ENCODE data around the gene KLF1.

The KLF1 gene

DNA sequence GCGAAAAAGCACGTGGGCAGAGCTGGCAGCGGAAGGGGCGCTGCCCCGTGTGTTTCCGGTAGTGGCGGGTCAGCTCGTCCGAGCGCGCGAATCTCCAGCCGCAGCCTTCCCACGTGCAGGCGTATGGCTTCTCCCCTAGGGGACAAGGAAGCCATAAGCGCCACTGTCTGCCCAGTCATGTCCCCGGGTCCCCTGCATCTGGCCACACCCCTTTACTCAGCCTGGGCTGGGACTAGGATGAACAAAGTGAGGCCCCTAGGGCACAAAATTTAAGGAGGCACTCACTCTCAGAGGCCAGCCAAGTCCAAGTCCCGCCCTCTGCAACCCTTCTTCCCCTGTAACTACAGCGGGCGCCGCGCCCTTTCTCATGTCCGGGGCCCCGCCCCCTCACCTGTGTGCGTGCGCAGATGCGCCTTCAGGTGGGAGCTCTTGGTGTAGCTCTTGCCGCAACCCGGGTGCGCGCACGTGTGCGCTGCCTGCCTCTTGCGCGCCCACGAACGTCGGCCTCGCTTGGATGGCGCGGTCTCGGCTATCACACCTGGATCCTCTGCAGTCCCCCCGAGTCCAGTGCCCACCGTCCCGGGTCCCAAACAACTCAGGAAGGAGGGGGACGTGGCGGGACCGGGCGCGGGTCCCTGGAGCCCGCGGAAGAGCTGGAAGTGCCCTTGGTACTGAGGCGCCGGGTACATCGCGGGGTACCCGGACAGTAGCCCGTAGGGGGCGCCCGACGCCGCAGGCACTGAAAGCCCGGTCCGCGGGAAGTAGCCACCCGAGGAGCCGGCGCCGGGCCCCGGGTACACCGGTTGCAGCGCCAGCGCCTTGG is 1.9 kb downstream of the KLF1 start:
- peaks cover 15% of the 10 kb centered on the region for H3K27me3 Mint-ChIP-seq
- peaks cover 7% of the 10 kb centered on the region for H3K9me3 Mint-ChIP-seq
- intact Hi-C loops (cut with micrococcal nuclease): loop anchor here (2.0 kb wide), 1 partner anchor 80 kb away; no protein-coding TSS in a partner anchor
- peak overlapping the region; percentile 86 for H3K4me3 Mint-ChIP-seq
- peaks cover 61% of the 10 kb centered on the region for H3K4me1 Mint-ChIP-seq (ENCODE audit: low read depth)
- H3K36me3 Mint-ChIP-seq (ENCODE audit: low read depth): peaks cover 6% of the 10 kb centered on the region
- peak overlapping the region; percentile 97 for H3K27ac Mint-ChIP-seq

GRCh38 chr19:12884627-12884925 is 2.4 kb downstream of the KLF1 start:
- H3K4me3 Mint-ChIP-seq: peak overlapping the region; percentile 86
- peaks cover 66% of the 10 kb centered on the region for H3K4me1 Mint-ChIP-seq (ENCODE audit: low read depth)
- H3K9me3 Mint-ChIP-seq: peaks cover 7% of the 10 kb centered on the region
- H3K27ac Mint-ChIP-seq: peak overlapping the region; percentile 97
- H3K27me3 Mint-ChIP-seq: peaks cover 15% of the 10 kb centered on the region
- intact Hi-C loops (cut with micrococcal nuclease): loop anchor here (2.0 kb wide), 1 partner anchor 80 kb away; no protein-coding TSS in a partner anchor
- H3K36me3 Mint-ChIP-seq (ENCODE audit: low read depth): peaks cover 6% of the 10 kb centered on the region

DNA sequence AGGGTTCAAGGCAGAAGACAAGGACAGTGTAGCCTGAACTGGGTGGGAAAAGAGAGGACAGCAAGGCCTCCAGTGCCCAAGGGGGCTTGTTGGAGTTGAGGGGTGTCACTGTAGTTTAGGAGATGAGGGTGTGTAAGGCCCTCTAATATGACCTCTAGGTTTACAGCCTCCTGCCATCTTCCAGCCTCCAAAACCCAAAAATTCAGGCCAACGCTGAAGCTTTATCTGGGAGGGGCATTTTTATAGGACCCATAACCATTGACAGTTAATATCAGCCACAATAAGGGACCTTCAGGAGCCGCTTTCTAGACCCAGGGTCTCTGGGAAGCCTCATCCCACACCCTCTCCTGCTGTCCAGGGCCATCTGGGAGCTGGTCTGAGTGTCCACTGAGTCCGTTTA is 2.8 kb downstream of the KLF1 start:
- peaks cover 70% of the 10 kb centered on the region for H3K4me1 Mint-ChIP-seq (ENCODE audit: low read depth)
- peak overlapping the region; percentile 97 for H3K27ac Mint-ChIP-seq
- H3K36me3 Mint-ChIP-seq (ENCODE audit: low read depth): peaks cover 6% of the 10 kb centered on the region
- H3K4me3 Mint-ChIP-seq: no peak overlapping the region
- intact Hi-C loops (cut with micrococcal nuclease): loop anchor here (2.0 kb wide), 1 partner anchor 81 kb away; no protein-coding TSS in a partner anchor
- peaks cover 15% of the 10 kb centered on the region for H3K27me3 Mint-ChIP-seq
- H3K9me3 Mint-ChIP-seq: peaks cover 7% of the 10 kb centered on the region

DNA sequence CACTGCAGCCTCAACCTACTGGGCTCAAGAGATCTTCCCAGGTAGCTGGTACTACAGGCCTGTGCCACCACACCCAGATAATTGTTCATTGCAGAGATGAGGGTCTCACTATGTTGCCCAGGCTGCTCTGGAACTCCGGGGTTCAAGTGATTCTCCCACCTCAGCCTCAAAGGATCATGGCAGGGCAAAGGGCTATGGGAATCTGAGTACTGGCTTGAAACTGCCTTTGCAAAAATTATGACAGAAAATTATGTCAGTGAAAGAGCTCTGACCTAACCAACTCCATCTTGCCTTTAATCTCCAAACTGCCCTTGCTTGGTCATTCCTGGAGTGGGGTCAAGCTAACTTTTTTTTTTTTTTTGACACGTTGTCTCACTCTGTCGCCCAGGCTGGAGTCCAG is 4.4 kb downstream of the KLF1 start:
- intact Hi-C loops (cut with micrococcal nuclease): no loop called here
- Mint-ChIP-seq H3K9me3 (peaks cover 7% of the 10 kb centered on the region), H3K4me1 (ENCODE audit: low read depth) (peaks cover 70% of the 10 kb centered on the region), H3K27ac (peak overlapping the region; percentile 97), H3K4me3 (no peak overlapping the region), H3K27me3 (peaks cover 15% of the 10 kb centered on the region), H3K36me3 (ENCODE audit: low read depth) (peaks cover 20% of the 10 kb centered on the region)

- Mint-ChIP-seq H3K4me3 (peak within 1 kb of the TSS; percentile 75), H3K36me3 (ENCODE audit: low read depth) (peaks cover 27% of the 10 kb centered on the region), H3K4me1 (ENCODE audit: low read depth) (peaks cover 67% of the 10 kb centered on the region), H3K27ac (peak within 1 kb of the TSS; percentile 97), H3K9me3 (peaks cover 7% of the 10 kb centered on the region), H3K27me3 (peaks cover 9% of the 10 kb centered on the region)
- intact Hi-C loops (cut with micrococcal nuclease): no loop called here
Measured at GRCh38 chr19:12881172-12881808, 5.7 kb downstream of the KLF1 start, which contains the start of gene DNASE2. Gene DNASE2, minus strand, starts transcription at chr19:12881449. Its CDS starts 74 bp downstream, at chr19:12881375.

DNA sequence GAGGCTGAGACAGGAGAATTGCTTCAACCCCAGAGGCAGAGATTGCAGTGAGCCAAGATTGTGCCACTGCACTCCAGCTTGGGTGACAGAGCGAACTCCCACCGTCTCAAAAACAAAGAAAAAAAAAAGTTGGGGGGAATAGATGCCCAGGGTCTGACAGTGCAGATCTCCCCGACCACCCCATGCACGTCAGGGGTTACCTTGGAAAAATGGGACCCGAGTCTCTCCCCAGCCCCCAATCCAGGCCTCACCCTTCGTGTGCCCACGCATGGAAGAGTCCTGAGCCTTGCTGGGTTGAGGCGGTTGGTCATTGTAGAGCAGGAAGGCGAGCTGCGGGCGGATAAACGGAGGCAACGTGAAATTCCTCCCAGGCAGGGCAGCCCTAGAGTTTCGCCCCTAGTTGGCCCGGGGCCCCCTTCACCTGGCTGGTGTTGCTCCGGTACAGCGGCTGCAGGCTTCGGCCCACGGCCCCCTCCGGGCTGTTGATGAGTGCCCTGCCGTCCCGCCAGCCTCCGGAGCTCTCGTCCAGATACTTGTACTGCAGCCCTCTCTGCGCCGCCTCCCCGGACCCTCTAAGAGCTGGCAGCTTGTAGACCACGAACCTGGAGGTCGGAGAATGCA is 6.3 kb downstream of the KLF1 start:
- Mint-ChIP-seq H3K27ac (peak overlapping the region; percentile 97), H3K27me3 (peaks cover 4% of the 10 kb centered on the region), H3K4me1 (ENCODE audit: low read depth) (peaks cover 62% of the 10 kb centered on the region), H3K36me3 (ENCODE audit: low read depth) (peaks cover 28% of the 10 kb centered on the region), H3K4me3 (peak overlapping the region; percentile 75), H3K9me3 (peaks cover 7% of the 10 kb centered on the region)
- intact Hi-C loops (cut with micrococcal nuclease): no loop called here

DNA sequence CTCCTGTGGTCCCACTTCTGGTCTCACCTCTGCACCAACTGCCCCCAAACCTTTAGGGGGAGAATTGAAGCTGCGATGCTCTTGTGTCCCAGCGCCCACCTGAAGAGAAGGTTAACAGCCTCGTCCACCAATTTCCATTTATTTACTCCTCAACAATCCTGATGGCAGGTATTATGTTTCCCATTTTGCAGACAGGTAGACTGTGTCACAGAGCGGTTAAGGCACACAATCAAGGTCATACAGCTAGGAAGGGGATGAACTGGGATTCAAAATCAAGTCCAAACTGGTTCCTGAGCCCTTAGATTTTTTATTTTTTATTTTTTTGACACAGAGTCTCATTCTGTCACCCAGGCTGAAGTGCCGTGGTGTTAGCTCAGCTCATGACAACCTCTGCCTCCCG is 11.9 kb downstream of the KLF1 start:
- intact Hi-C loops (cut with micrococcal nuclease): no loop called here
- Mint-ChIP-seq H3K4me3 (no peak overlapping the region), H3K4me1 (ENCODE audit: low read depth) (peaks cover 19% of the 10 kb centered on the region)

GRCh38 chr19:12873891-12874745 is 12.9 kb downstream of the KLF1 start:
- intact Hi-C loops (cut with micrococcal nuclease): no loop called here
- H3K27me3 Mint-ChIP-seq: peaks cover 3% of the 10 kb centered on the region
- H3K36me3 Mint-ChIP-seq (ENCODE audit: low read depth): peaks cover 49% of the 10 kb centered on the region
- H3K4me1 Mint-ChIP-seq (ENCODE audit: low read depth): peaks cover 11% of the 10 kb centered on the region
- H3K27ac Mint-ChIP-seq: no peak overlapping the region
- H3K4me3 Mint-ChIP-seq: no peak overlapping the region
- H3K9me3 Mint-ChIP-seq: peaks cover 15% of the 10 kb centered on the region

More for the DNA sequence above, 11.9 kb downstream of the KLF1 start:
- peaks cover 3% of the 10 kb centered on the region for H3K27me3 Mint-ChIP-seq
- H3K9me3 Mint-ChIP-seq: peaks cover 15% of the 10 kb centered on the region
- H3K36me3 Mint-ChIP-seq (ENCODE audit: low read depth): peaks cover 50% of the 10 kb centered on the region
- no peak overlapping the region for H3K27ac Mint-ChIP-seq

DNA sequence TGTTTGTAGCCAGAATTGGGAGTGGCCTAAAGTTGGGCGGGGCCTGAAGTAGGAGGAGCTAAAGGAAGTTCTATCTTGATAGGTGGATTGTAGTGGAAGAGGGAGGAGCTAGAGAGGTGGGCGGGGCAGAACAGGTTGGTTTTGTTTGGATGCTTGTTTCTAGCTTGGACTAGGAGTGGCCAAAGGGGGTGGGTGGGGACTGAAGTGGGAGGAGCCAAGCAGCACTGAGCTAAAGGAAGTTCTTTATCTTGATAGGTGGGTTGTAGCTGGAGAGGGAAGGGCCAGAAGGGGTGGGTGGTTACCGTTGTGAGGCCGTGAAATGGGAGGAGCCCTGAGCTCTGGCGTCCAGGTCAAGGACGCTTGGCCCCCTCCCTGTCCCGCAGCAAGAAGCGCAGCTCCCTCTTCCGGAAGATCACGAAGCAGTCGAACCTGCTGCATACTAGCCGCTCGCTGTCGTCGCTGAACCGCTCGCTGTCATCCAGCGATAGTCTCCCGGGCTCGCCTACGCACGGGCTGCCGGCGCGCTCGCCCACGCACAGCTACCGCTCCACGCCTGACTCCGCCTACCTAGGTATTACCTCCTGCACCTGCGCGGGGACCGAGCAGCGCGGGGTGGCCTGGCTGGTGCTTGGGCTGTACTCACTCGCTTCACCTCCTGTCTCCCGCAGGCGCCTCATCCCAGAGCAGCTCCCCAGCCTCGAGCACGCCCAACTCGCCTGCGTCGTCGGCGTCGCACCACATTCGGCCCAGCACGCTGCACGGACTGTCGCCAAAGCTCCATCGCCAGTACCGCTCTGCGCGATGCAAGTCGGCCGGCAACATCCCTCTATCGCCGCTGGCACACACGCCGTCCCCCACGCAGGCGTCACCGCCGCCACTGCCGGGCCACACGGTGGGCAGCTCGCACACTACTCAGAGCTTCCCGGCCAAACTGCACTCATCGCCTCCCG is 13.8 kb downstream of the KLF1 start:
- H3K27ac Mint-ChIP-seq: no peak overlapping the region
- peaks cover 40% of the 10 kb centered on the region for H3K36me3 Mint-ChIP-seq (ENCODE audit: low read depth)

GRCh38 chr19:12872255-12872654 is 14.7 kb downstream of the KLF1 start:
- H3K27ac Mint-ChIP-seq: no peak overlapping the region

More for the DNA sequence above, 13.8 kb downstream of the KLF1 start:
- Mint-ChIP-seq H3K4me3 (peak overlapping the region; percentile 37), H3K9me3 (peaks cover 15% of the 10 kb centered on the region), H3K4me1 (ENCODE audit: low read depth) (peaks cover 11% of the 10 kb centered on the region), H3K27me3 (peaks cover 7% of the 10 kb centered on the region)
- intact Hi-C loops (cut with micrococcal nuclease): no loop called here

GRCh38 chr19:12871681-12872080 is 15.3 kb downstream of the KLF1 start:
- H3K27ac Mint-ChIP-seq: no peak overlapping the region
- intact Hi-C loops (cut with micrococcal nuclease): no loop called here
- no peak overlapping the region for H3K4me3 Mint-ChIP-seq
- H3K27me3 Mint-ChIP-seq: peaks cover 12% of the 10 kb centered on the region
- H3K9me3 Mint-ChIP-seq: peaks cover 15% of the 10 kb centered on the region
- H3K4me1 Mint-ChIP-seq (ENCODE audit: low read depth): peaks cover 18% of the 10 kb centered on the region
- peaks cover 33% of the 10 kb centered on the region for H3K36me3 Mint-ChIP-seq (ENCODE audit: low read depth)

More at GRCh38 chr19:12872255-12872654, 14.7 kb downstream of the KLF1 start:
- Mint-ChIP-seq H3K27me3 (peaks cover 9% of the 10 kb centered on the region), H3K4me3 (no peak overlapping the region), H3K4me1 (ENCODE audit: low read depth) (peaks cover 13% of the 10 kb centered on the region), H3K9me3 (peaks cover 15% of the 10 kb centered on the region), H3K36me3 (ENCODE audit: low read depth) (peaks cover 35% of the 10 kb centered on the region)
- intact Hi-C loops (cut with micrococcal nuclease): no loop called here

- Mint-ChIP-seq H3K4me1 (ENCODE audit: low read depth) (peaks cover 21% of the 10 kb centered on the region), H3K36me3 (ENCODE audit: low read depth) (peaks cover 13% of the 10 kb centered on the region), H3K27me3 (peaks cover 15% of the 10 kb centered on the region), H3K27ac (no peak overlapping the region), H3K4me3 (no peak overlapping the region), H3K9me3 (peaks cover 13% of the 10 kb centered on the region)
- intact Hi-C loops (cut with micrococcal nuclease): no loop called here
Measured at GRCh38 chr19:12868540-12869112, 18.4 kb downstream of the KLF1 start.
